K562 (cell line): ENCODE measurements around the gene CLCF1. TPM values are rescaled to one million over a fixed set of nuclear protein-coding genes. Genes with fewer than 3 reads are reported as not detected.
A peak's percentile ranks its signal among the peaks of the same experiment; 100 is the strongest.

Source experiments
- C11orf30 ChIP-seq: fragments of 450-650 bp; IDR thresholded peaks from 2 replicates; pipeline ENCODE4 v1.6.1; 2016; ENCODE audit warnings: low read depth, mild to moderate bottlenecking
- CBX8 ChIP-seq: fragments of 200-600 bp; sonication (generic); IDR thresholded peaks from 2 replicates; pipeline ENCODE4 v1.6.1; 2012; ENCODE audit warnings: borderline replicate concordance, mixed run types, low read depth, mild to moderate bottlenecking, moderate library complexity, mixed read lengths, low read length, control low read depth, inconsistent platforms; ENCODE audit not compliant: poor library complexity, severe bottlenecking; ENCODE audit errors: extremely low read depth
- CTBP1 ChIP-seq: fragments of 450-650 bp; IDR thresholded peaks from 2 replicates; pipeline ENCODE4 v1.6.1; 2016; ENCODE audit warnings: borderline replicate concordance
- DPF2 ChIP-seq: fragments of 450-650 bp; IDR thresholded peaks from 2 replicates; pipeline ENCODE4 v1.6.1; 2016
- MEF2A ChIP-seq: IDR thresholded peaks from 2 replicates; pipeline ENCODE4 v1.6.1; 2011; ENCODE audit warnings: low read depth, mild to moderate bottlenecking, low read length, moderate library complexity; ENCODE audit not compliant: control insufficient read depth
- PCBP2 ChIP-seq: fragments of 200-400 bp; formaldehyde crosslinking; IDR thresholded peaks from 2 replicates; pipeline ENCODE4 v1.6.1; 2018; ENCODE audit warnings: low read length, low read depth, mild to moderate bottlenecking, moderate library complexity; ENCODE audit not compliant: poor library complexity, severe bottlenecking
- SAP30 ChIP-seq: fragments of 200-600 bp; sonication (generic); IDR thresholded peaks from 2 replicates; pipeline ENCODE4 v1.6.1; 2012; ENCODE audit warnings: borderline replicate concordance, low read depth, mild to moderate bottlenecking, moderate library complexity, low read length, control low read depth, inconsistent platforms; ENCODE audit not compliant: insufficient read depth, poor library complexity, severe bottlenecking
- TAL1 ChIP-seq: fragments of 450-650 bp; IDR thresholded peaks from 2 replicates; pipeline ENCODE4 v1.6.1; 2016; ENCODE audit warnings: mild to moderate bottlenecking
- TEAD4 ChIP-seq, 2 experiments: sonication (generic) in 1 of 2; formaldehyde crosslinking in 1 of 2; IDR thresholded peaks; 2 replicates each; pipeline versions ENCODE4 v1.6.1 to v1.8.0; 2012 to 2022; ENCODE audit warnings: borderline replicate concordance in 1 of 2, inconsistent platforms in 1 of 2, low read length in 1 of 2, mild to moderate bottlenecking in 1 of 2, missing genetic modification reagents in 1 of 2
- TGIF2 ChIP-seq: sonication (generic); formaldehyde crosslinking; IDR thresholded peaks from 2 replicates; pipeline ENCODE4 v1.8.1; 2022; ENCODE audit warnings: mild to moderate bottlenecking, missing genetic modification reagents, moderate library complexity
- ZFX ChIP-seq: sonication (generic); formaldehyde crosslinking; IDR thresholded peaks from 2 replicates; pipeline ENCODE4 v1.8.0; 2022; ENCODE audit warnings: mild to moderate bottlenecking, missing genetic modification reagents, moderate library complexity
- ZNF384 ChIP-seq: IDR thresholded peaks from 2 replicates; pipeline ENCODE4 v1.6.1; 2012; ENCODE audit warnings: low read depth, low read length, improper control_type of control experiment
- polyA plus RNA-seq, 8 experiments: library from polyadenylated mRNA; depleted of rRNA in 4 of 8; stranded (reverse) in 5 of 8; unstranded in 3 of 8; fragments of >200 nt; fragmentation: Nextera tagmentation in 2 of 8; fragmentation: Illumina TruSeq in 1 of 8; extraction: Ambion mirVana in 2 of 8; extraction: Trizol in 1 of 8; gene quantifications; 2 replicates each; pipeline versions ENCODE4 v1.2.1 to v1.2.3, GENCODE V29; 2011 to 2014; ENCODE audit warnings: inconsistent platforms in 1 of 8, missing spikeins in 1 of 8
- total RNA-seq, 7 experiments: library from RNA; depleted of rRNA in 6 of 7; stranded (reverse); fragments of >200 nt in 6 of 7; fragmentation: Illumina TruSeq in 2 of 7; extraction: Trizol in 2 of 7; gene quantifications; 2 replicates each; pipeline versions ENCODE4 v1.2.1 to v1.2.3, GENCODE V29; 2011 to 2021; ENCODE audit warnings: low replicate concordance in 1 of 7

Gene CLCF1
- total and polyA plus RNA-seq, 9 of the 15 experiments (the other 6 are each of a cell fraction or from before 2014, with no cell fraction given), result 0.49 to 5.8 (median 3.0) TPM

DNA sequence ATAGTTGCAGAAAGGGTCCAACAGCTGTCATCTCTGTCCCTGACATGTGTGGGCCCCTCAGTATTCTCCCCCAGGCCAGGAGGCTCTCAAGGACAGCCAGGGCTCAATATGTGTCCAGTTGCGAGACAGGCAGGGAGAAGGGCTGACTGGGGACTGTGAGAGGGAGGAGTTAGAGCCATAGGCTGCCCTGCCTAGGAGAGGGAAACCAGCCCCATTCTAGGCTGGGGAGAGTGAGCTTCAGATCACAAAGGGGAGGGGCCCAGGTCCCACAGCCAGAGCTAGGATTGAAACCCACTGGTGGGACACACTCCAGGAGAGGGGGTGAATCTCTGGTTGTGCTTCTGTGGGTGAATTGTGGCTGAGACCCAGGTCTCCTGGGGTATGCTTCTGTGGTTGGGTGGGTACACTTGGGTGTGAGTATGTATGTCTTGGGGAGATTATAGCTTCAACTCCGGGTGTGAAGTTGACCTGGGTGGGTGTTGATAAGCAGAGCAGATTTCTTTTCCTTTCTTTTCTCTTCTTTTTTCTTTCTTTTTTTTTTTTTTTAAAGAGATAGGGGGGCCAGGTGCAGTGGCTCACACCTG is 40.0 kb upstream of the CLCF1 start (continued):
- TF ChIP-seq CTBP1 (no peak), PCBP2 (no peak), DPF2 (0 out of 2 replicates have a peak, but pooled peaks have one; percentile 33), TGIF2 (CRISPR knock-in tag) (no peak), C11orf30 (no peak), TAL1 (peak; percentile 31; the same call in 1 of the 2 replicates), SAP30 (no peak), ZNF384 (0 out of 2 replicates have a peak, but pooled peaks have one; percentile 24), ZFX (CRISPR knock-in tag) (no peak), CBX8 (no peak), TEAD4 (IDR thresholded peaks at IDR 0.05; ENCODE audit: low read length) (no peak), TEAD4 (CRISPR knock-in tag; IDR thresholded peaks at IDR 0.05; ENCODE audit: borderline replicate concordance) (no peak), MEF2A (no peak)
